ENCODE data around the gene CRHR2. TPM values are rescaled to one million over a fixed set of nuclear protein-coding genes. Genes with fewer than 3 reads are reported as not detected.

CRHR2 gene
- total and polyA plus RNA-seq, 2 experiments from 2014 or later = 0.39 to 0.77 TPM

GRCh38 chr7:30710669-30711068 lies 28.4 kb upstream of the CRHR2 start:
- no peaks in the 10 kb centered on the region for H3K36me3 ChIP-seq
- TF ChIP-seq CTCF (IDR thresholded peaks at IDR 0.05; ENCODE audit: low read depth, low read length) = no peak
- H3K4me3 ChIP-seq = no peak overlapping the region
- no peaks in the 10 kb centered on the region for H3K9me3 ChIP-seq (ENCODE audit: low read depth)
- H3K27ac ChIP-seq = no peak overlapping the region
- peaks cover 22% of the 10 kb centered on the region for H3K4me1 ChIP-seq (ENCODE audit: low read depth)
- peak in 1 of 2 donors; percentile 13 for DNase-seq (ENCODE audit: low read depth in 1 of 2, low spot score in 1 of 2)
- H3K27me3 ChIP-seq = no peaks in the 10 kb centered on the region

- no peak for TF ChIP-seq CTCF (IDR thresholded peaks at IDR 0.05; ENCODE audit: low read depth, low read length)
- Histone ChIP-seq H3K4me1 (ENCODE audit: low read depth) (peaks cover 22% of the 10 kb centered on the region), H3K9me3 (ENCODE audit: low read depth) (no peaks in the 10 kb centered on the region), H3K36me3 (no peaks in the 10 kb centered on the region), H3K27ac (peak overlapping the region; percentile 62), H3K27me3 (no peaks in the 10 kb centered on the region), H3K4me3 (no peak overlapping the region)
- peak in 1 of 2 donors; percentile 61 for DNase-seq (ENCODE audit: low read depth in 1 of 2, low spot score in 1 of 2)
Observed at GRCh38 chr7:30709549-30709948, 27.3 kb upstream of the CRHR2 start.

- H3K4me3 ChIP-seq = no peak overlapping the region
- H3K27me3 ChIP-seq = no peaks in the 10 kb centered on the region
- DNase-seq (ENCODE audit: low read depth in 1 of 2, low spot score in 1 of 2) = peak in 1 of 2 donors; percentile 85
- H3K36me3 ChIP-seq = no peaks in the 10 kb centered on the region
- H3K27ac ChIP-seq = peak overlapping the region; percentile 62
- H3K9me3 ChIP-seq (ENCODE audit: low read depth) = no peaks in the 10 kb centered on the region
- peaks cover 22% of the 10 kb centered on the region for H3K4me1 ChIP-seq (ENCODE audit: low read depth)
- no peak for TF ChIP-seq CTCF (IDR thresholded peaks at IDR 0.05; ENCODE audit: low read depth, low read length)
Observed at GRCh38 chr7:30708983-30709382, 26.7 kb upstream of the CRHR2 start.

GRCh38 chr7:30708412-30708811 lies 26.2 kb upstream of the CRHR2 start:
- no peak overlapping the region for H3K4me3 ChIP-seq
- no peaks in the 10 kb centered on the region for H3K36me3 ChIP-seq
- H3K9me3 ChIP-seq (ENCODE audit: low read depth) = no peaks in the 10 kb centered on the region
- H3K27me3 ChIP-seq = no peaks in the 10 kb centered on the region
- H3K27ac ChIP-seq = peak overlapping the region; percentile 62
- no peak for TF ChIP-seq CTCF (IDR thresholded peaks at IDR 0.05; ENCODE audit: low read depth, low read length)
- peak in 1 of 2 donors; percentile 38 for DNase-seq (ENCODE audit: low read depth in 1 of 2, low spot score in 1 of 2)
- peaks cover 22% of the 10 kb centered on the region for H3K4me1 ChIP-seq (ENCODE audit: low read depth)

- Histone ChIP-seq H3K4me3 (no peak overlapping the region), H3K4me1 (ENCODE audit: low read depth) (peaks cover 22% of the 10 kb centered on the region), H3K9me3 (ENCODE audit: low read depth) (no peaks in the 10 kb centered on the region), H3K27me3 (no peaks in the 10 kb centered on the region), H3K27ac (peak overlapping the region; percentile 62), H3K36me3 (no peaks in the 10 kb centered on the region)
- no peak for TF ChIP-seq CTCF (IDR thresholded peaks at IDR 0.05; ENCODE audit: low read depth, low read length)
- peak in 1 of 2 donors; percentile 62 for DNase-seq (ENCODE audit: low read depth in 1 of 2, low spot score in 1 of 2)
Observed at GRCh38 chr7:30707391-30708357, 25.4 kb upstream of the CRHR2 start.
